ENCODE data around the gene CEMIP2.
"Not testable (repeated sequence)": the region's sequence is repeated elsewhere in the genome, so short reads cannot be mapped to it uniquely, and the experiment has no call there.

Gene CEMIP2

DNA sequence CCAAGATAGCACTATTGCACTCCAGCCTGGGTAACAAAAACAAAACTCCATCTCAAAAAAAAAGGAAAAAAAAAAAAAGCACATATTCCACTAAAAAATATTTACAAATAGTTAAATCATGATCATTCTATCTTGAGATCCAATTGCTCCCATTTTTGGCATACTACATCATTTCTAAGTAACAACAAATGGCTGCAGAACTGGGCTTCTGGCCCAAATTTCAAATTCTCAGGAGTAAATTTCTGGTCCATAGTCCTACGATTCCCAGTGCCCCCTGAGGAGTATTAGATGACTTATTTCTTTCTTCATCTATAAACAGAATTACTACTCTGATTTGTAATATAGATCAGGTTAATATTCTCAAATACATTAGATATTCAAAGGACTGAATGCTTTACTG, 62.1 kb downstream of the CEMIP2 start:
- no peak for DNase-seq (ENCODE audit: low read depth)

DNA sequence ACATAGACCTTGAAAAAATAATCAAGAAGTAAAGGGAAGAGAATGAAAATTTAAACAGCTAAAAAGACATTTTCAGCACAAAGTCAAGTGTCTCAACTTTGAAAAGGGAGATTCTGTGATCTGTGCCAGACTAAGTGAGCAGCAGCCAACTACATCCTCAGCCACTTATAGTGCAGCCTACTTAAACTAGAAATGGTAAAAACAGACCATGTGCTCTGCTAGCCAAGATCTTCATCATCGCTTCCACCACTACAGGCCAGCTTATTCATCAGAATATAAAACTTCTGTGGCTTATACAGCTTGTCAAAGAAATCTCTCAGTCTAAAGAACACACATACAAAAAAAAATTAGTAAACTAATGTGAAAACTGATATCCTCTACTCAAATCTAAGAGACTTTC, 63.5 kb downstream of the CEMIP2 start:
- no peak for DNase-seq (ENCODE audit: low read depth)

DNA sequence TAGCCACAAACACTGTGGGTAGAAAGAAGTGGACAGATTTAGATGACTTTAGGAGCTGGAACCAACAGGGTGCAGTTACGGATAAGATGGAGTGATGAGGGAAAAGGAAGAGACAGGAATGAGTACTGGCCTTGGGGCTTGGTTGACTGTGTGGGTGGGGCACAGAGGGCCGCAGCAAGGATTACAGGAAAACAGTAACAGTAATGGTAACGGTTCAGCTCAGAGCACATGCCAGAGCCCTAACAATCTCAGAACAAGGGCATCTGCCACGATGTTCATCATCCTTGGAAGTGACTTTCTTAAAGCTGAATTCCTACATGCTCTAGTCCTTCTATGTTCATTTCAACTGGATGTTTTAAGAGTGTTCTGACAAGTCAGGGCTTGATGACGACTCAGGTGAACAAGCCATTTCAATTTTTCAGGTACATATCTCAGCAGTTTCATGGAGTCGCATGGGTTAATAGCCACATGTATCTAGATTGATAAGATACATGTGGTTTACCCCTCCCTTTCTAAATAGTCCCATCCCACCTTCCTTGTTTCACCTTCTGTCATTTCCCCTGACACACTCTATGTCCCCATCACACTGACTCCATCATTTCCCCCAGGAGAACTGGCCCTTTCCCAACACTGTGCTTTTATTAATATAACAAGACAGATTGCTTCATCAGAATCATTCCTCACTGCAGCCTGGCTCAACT, 65.0 kb downstream of the CEMIP2 start:
- no peak for DNase-seq (ENCODE audit: low read depth)

DNA sequence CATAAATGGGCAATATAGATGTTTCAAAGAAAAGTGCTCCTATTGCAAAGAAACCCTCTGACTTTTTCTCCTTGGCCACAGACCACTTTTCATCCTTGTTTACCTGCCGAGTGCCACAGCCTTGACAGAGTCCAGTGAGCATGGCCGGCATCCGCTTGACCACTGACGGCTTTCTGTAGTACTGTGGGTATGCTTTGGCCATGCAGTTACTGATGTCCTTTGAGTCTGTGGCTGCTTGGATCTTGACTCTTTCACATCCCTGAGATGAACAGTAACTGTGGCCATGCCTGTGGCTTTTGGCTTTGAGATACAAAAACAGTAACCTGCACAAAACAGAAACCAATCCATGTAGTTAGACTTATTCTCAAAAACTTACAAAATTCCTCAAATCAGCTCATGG, 70.4 kb downstream of the CEMIP2 start:
- no peak for DNase-seq (ENCODE audit: low read depth)

DNA sequence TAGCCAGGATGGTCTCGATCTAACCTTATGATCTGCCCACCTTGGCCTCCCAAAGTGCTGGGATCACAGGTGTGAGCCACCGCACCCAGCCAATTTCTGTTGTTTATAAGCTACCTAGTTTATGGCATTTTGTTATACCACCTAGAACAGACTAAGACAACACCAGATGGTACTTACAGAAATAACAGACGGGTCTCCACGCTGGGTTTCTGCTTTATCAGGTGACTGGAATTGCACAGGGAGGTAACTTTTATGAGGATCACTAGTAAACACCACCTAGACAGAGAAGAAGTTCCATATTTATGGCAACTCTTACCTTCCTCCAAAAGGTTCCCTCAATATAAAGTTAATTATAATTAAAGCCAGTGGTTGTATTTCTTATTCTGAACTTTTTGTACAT, 74.0 kb downstream of the CEMIP2 start:
- DNase-seq (ENCODE audit: low read depth), result no peak

DNA sequence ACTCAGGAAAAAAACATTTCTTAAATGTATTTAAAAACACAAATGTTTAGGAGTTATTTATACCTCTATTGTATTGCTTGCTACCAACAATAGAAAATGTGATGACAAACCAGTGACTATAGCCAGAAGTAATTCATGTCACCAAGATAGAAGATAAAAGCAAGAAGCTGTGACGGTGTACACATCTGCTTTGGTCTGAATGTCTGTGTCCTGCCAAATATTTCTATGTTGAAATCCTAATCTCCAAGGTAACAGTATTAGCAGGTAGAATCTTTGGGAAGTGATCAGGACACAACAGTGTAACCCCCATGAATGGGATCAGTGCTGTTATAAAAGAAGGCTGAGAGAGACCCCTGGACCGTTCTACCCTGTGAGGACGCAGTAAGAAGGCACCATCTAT, 74.7 kb downstream of the CEMIP2 start:
- no peak for DNase-seq (ENCODE audit: low read depth)

DNA sequence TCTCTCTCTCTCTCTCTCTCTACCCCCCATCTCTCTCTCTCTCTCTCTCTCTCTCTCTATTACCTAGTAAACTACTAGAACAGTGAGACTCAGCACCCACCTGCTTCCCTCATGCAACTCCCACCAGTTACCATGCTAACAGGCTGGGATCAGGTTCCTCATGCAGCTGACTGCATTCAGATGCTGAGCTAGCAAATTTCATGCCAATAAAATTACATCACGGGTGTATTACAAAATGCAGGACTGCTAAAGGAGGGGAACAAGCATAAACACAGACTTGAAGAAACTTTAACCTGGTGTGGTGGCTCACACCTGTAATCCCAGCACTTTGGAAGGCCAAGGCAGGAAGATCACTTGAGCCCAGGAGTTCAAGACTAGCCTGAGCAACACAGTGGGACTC, 76.0 kb downstream of the CEMIP2 start:
- no peak for DNase-seq (ENCODE audit: low read depth)

DNA sequence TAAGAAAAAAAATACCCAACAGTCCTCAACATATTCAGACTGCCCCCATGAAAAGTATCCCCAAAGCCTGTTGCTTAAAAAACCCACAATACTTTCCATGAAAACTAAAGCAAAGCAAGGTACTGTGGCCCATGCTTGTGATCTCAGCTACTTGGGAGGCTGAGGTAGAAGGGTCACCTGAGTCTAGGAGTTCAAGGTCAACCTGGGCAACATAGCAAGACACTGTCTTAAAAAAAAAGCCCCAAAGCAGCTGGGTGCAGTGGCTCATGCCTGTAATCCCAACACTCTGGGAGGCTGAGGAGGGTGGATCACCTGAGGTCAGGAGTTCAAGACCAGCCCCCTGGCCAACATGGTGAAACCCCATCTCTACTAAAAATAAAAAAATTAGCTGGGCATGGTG, 76.7 kb downstream of the CEMIP2 start:
- not testable (repeated sequence) for DNase-seq (ENCODE audit: low read depth)

DNA sequence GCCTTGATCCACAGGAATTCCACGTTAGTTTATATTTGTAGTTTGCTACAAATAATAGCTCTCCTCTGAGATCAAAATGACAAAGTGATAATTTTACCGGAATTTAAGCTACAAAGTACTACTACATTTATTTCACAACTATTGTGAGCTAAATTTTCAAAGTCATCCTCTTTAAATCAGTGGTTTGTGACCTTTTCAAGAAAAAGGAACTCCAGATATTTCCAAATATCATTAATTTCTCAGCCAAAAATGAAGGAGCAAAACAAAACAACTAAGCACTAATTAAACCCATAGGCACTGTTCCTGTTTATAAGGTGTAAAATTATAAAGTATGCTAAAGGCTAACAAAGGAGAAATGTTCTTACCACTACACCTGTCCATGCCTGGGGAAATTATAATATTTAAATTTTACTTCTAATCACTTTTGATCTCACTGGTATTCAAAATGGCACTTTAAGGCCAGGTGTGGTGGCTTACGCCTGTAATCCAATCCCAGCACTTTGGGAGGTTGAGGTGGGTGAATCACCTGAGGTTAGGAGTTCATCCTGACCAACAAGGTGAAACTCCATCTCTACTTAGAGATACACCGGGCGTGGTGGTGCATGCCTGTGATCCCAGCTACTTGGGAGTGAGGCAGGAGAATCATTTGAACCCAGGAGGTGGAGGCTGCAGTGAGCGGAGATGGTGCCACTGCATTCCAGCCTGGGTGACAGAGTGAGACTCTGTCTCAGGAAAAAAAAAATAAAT, 77.5 kb downstream of the CEMIP2 start:
- DNase-seq (ENCODE audit: low read depth), result no peak

DNA sequence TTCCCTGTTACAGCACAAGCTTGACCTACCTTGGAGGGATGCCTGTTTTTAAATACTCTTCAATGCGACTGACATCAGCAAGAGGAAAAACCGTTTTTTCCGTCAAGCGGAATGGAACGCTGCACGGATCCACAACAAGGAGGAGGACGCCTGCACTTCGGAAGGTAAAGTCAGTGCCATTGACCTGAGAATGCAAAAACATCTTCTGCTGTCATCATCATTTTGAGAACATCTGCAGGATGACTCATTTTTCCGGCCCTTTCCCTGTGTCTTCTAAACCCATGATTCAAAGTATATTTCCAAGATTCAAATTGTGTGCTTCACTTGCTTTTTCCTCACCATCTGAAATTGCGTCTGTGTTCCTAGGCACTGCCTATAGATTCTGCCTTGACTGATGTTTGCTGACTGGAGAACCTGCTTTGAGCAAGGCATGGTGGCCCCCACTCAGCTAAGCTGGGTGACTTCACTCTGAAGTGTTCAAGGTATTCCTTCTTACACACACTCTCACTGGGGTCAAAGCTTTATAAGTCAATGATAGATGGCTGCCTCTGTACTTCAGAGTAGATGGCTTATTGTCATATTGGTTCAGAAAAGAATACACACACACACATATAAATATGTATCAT, 78.1 kb downstream of the CEMIP2 start:
- no peak for DNase-seq (ENCODE audit: low read depth)

DNA sequence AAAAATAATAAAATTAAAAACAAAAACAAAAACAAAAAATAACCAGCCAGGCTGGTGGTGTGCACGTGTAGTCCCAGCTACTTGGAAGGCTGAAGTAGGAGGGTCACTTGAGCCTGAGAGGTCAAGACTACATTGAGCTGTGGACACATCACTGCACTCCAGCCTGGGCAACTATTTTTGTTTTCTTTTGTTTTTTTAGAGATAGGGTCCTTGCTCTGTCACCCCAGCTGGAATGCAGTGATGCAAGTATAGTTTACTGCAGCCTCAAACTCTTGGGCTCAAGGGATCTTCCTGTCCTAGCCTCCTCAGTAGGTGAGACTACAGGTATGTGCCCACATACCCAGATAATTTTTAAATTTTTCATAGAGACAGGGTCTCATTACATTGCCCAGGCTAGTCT, 80.6 kb downstream of the CEMIP2 start:
- no peak for DNase-seq (ENCODE audit: low read depth)

DNA sequence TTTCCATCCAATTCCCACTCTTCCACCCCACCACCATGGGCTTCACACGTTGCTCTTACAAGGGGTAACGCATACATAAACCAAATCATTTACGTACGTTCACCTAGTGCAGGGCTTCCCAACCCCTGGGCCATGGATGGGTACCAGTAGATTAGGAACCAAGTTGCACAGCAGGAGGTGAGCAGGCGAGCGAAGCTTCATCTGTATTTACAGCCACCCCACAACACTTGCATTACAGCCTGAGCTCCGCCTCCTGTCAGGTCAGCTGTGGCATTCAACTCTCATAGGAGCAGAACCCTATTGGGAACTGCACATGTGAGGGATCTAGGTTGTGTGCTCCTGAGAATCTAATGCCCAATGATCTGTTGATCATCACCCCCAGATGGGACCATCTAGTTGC, 82.3 kb downstream of the CEMIP2 start:
- DNase-seq (ENCODE audit: low read depth), result no peak

DNA sequence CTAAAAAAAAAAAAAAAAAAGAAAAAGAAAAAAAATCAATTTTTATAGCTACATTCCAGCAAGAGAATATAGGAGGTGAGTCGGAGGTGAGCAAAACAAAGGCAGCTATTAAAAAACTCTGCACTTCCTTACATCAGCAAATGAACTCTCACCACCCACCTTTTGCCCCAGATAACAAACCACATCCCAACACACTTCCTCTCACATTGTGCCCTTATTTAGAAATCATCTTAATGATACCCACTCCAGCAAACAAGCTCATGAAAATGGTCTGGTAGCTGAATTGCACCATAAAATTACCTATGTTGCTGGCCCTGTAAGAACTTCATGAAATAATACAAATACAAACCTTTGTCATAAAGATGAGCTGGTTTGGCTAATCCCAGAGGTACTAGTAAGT, 82.9 kb downstream of the CEMIP2 start:
- DNase-seq (ENCODE audit: low read depth), result no peak

DNA sequence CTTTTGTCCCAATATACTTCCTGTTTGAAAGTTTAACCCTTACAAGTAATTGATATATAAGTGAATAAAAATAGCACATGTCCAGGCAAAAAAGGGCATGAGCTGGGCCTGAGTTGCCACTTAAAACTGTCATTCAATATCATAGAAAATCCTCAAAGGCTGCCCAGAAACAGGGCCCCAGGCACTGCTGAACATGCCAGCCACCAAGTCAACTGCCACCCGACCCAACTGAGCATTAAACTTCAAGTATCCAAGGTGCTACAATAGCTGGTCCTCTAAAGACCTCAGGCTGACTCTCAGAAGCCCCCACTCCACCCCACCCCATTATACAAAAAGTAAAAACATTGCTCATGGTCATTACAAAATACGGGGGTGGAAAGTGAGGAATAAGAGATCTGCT, 83.7 kb downstream of the CEMIP2 start:
- DNase-seq (ENCODE audit: low read depth), result no peak

DNA sequence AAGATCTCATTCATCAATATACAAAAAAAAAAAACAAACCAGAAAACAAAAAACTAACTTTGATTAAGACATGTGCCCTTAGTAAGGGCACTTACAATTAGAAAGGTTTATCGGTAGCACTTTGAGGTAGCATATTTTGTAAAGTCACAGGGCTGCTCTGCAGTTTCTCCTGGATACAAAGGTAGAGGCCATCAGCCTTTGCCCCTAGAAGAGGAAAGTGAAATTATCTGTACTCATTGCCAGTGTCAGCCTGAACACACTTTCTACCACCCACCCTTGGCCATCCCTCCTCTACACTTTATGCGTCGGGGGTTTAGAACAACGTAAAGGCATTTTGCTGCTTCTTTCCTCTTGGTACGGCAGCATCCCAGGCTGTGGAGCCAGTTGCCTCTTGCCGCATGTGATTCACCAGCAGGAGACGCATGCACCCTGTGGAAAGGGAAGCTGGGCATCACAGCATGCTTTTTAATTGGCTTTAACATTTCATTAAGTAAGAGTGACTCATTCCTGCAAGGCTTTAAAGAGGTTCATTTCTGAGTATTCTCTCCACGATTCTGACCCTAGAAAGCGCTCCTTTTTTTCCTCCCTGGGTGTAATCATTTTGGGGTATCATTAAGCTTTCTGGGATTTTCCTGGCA, 84.6 kb downstream of the CEMIP2 start:
- no peak for DNase-seq (ENCODE audit: low read depth)

DNA sequence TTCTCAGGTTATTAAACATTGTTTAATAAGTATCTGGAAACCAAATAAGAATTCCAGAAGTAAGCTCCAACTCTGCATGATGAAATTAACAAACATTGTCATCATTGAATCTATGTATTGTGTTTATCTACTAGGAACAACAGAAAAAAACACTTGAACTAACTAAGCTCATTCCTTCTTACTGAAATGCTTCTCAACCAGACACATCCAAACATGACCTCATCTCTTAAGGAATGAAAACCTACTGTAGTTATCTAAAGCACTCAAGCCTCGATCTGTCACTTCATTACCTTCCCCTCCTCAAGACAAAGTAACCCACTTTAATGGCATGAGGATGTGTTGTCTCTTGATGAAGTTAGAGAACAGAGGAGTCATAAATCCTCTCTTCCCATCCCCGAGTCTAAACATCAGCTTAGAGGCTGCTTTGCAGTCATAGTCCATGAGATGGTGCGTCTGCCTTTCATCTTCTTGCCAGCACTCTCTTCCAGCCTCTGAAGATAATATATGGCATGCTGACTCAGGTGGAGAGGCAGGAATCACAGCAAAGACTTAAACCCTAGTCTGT, 86.5 kb downstream of the CEMIP2 start:
- no peak for DNase-seq (ENCODE audit: low read depth)

DNA sequence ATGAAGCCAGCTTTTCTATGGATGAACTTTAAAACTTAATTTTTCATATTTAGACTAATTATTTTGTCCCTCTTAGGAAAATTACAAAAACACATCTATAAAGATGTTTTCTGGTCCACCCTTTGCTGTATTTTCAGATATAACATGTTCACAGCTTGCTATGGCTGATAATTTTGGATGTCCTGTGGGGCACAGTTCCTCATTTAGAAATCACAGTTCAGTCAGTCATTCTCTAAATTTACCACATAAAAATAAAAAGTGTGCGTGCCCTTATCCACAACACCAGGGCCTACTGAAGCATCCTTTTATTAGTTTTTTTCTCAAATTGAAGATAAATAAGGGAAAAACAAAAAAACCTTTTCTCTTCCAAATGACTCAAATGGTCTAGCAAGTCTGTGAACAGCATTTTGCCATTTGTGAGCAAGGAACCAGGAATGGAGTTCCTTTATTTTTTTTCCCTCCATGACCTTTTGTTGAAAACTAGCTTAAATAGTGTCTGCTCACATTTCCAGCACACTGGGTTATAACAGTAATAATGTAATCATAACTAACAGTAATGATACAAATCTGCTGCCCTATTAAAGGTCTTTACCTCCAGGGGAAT, 87.1 kb downstream of the CEMIP2 start:
- DNase-seq (ENCODE audit: low read depth), result no peak

DNA sequence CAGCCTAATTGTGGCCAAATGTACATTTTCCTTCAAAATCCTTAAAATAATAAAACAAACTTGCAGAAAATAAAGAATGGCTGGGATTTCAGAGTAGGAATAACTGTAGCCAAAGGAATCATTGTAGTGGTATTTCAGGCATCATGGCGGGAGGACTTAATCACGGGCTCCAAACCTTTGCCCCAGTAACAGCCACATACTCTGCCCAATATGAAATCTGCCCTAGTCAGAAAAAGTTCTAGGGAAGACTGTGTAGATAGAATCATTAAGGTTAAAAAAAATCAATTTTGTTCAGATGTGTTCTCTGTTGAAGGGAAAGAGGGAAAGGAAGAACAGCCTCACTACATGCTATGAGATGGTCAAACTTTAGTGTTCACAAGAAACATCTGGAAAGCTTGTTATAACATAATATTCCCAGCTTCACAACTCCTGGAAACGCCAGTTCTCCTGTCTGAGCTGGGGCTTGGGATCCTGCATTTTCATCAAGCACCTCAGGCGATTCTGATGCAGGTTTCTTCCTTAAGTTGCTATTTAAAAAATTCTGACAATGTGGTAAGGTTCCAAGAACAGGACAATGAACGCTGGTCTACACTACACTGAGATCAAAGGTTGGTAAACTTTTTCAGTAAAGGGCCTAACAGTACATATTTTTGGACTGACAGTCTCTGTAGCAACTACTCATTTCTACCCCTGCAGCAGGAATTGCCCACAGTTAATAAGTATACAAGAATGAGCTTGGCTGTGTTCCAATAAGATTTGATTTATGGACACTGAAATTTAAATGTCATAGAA, 87.9 kb downstream of the CEMIP2 start:
- no peak for DNase-seq (ENCODE audit: low read depth)

DNA sequence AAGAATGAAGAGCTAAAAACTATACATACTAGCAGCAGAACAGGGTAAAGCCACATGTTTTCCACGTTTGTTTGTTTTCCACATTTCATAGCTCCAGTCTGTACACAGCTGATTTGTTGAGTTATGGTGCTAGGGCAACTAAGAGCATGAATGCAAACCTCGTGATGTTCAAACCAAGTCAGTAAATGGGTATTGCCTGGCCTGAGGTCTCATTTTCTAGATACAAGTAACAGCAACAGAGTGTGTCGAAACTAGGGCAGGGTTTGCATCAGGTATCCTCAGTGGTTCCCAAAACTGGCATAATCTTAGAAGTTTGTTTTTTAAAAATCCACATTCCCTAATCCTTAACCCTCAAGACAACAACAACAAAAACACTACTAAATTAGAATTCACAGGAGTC, 89.3 kb downstream of the CEMIP2 start:
- no peak for DNase-seq (ENCODE audit: low read depth)

DNA sequence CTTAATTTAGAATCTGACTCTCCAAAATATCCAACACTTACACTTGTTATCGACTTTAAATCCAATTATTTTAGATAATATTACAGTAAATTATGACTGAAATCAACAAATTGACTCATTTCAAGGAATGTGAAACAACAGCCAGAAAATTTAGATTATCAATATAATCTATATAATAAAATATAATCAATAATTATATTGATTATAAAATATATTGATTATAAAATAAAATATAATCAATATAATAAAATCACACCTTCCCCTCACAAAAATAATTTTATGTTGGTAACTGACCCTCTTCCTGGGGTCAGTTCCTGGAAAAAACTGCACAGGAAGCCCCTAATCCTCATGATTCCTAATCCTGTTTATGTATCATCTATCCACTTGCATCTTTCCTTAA, 91.1 kb downstream of the CEMIP2 start:
- DNase-seq (ENCODE audit: low read depth), result no peak

DNA sequence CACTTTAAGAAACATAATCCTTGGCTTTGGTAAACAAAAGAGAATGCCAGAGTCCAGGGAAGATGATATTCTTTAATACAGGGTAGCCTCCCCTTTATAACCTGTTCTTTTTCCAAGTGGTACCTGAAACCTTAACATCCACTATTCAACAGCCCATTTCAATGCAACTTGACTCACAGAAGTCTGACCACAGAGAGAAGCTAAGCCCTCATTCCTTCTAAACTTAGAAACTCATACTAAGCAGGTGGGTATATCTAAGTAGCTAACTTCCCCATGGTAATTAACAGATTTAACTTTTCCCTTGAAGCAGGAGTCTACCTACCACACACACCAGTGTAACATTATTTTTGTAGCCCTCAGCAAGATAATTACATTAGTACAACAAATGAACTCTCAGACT, 91.9 kb downstream of the CEMIP2 start:
- DNase-seq (ENCODE audit: low read depth), result no peak

DNA sequence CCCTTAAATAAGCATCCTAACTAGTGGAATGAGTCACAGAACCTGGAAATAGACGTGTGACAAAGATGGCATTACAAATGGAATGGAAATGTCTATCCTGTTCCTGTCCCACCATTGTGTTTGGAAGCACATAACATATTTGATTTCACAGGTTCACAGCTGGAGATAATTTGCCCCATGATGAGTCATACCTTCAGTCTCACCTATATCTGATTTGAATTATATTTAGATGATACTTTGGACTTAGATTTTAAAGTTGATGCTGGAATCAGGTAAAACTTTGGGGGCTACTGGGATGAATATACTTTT, 92.5 kb downstream of the CEMIP2 start:
- DNase-seq (ENCODE audit: low read depth), result no peak

Measured in stimulated activated CD8-positive, alpha-beta memory T cell treated with anti-CD3 and anti-CD28 coated beads, Interleukin-15, amount 100 ng/mL, for 1 hour (primary cell).